HG03354 (cell line): ENCODE measurements around the gene FAHD1.

Source experiments
- ATAC-seq: cut with Tn5 transposase; IDR thresholded peaks from one replicate; pipeline ENCODE4 v1.9.1; 2021; ENCODE audit warnings: mild to moderate bottlenecking; ENCODE audit not compliant: unreplicated experiment, poor library complexity, severe bottlenecking

FAHD1 gene

GRCh38 chr16:1812732-1813163 lies 14.3 kb upstream of the FAHD1 start:
- ATAC-seq = no peak

GRCh38 chr16:1815461-1815860 lies 11.5 kb upstream of the FAHD1 start:
- no peak for ATAC-seq

- no peak for ATAC-seq
These were observed 10.4 kb upstream of the FAHD1 start for GRCh38 chr16:1816396-1817275.

GRCh38 chr16:1817276-1817589 lies 9.8 kb upstream of the FAHD1 start:
- ATAC-seq = no peak

GRCh38 chr16:1817716-1818115 lies 9.3 kb upstream of the FAHD1 start:
- ATAC-seq = no peak

GRCh38 chr16:1818204-1818872 lies 8.7 kb upstream of the FAHD1 start:
- ATAC-seq = no peak

GRCh38 chr16:1818873-1819525 lies 8.0 kb upstream of the FAHD1 start:
- ATAC-seq = no peak

GRCh38 chr16:1819611-1820010 lies 7.4 kb upstream of the FAHD1 start:
- no peak for ATAC-seq

- no peak for ATAC-seq
These were observed 6.7 kb upstream of the FAHD1 start for GRCh38 chr16:1820096-1820945.

- ATAC-seq = no peak
These were observed 6.1 kb upstream of the FAHD1 start for GRCh38 chr16:1820946-1821290.

- ATAC-seq = no peak
These were observed 5.0 kb upstream of the FAHD1 start for GRCh38 chr16:1821861-1822611.

GRCh38 chr16:1822801-1823200 lies 4.2 kb upstream of the FAHD1 start:
- no peak for ATAC-seq

- no peak for ATAC-seq
These were observed 3.2 kb upstream of the FAHD1 start for GRCh38 chr16:1823821-1824220.

GRCh38 chr16:1825381-1825863 lies 1.6 kb upstream of the FAHD1 start:
- no peak for ATAC-seq

GRCh38 chr16:1825864-1826690 lies 929 bp upstream of the FAHD1 start:
- ATAC-seq = peak; percentile 51

GRCh38 chr16:1828645-1829410 lies 1.8 kb downstream of the FAHD1 start:
- ATAC-seq = no peak

GRCh38 chr16:1830213-1830612 lies 3.2 kb downstream of the FAHD1 start:
- ATAC-seq = no peak
